Measurements from ENCODE around the gene FLNB. TPM values are rescaled to one million over a fixed set of nuclear protein-coding genes. Genes with fewer than 3 reads are reported as not detected.
A peak's percentile ranks its signal among the peaks of the same experiment; 100 is the strongest.

FLNB gene
- total RNA-seq, 2 experiments from 2014 or later = 23.1 to 26.0 TPM

- ChIA-PET POLR2A (no interaction called here), CTCF (interaction anchor here (1.4 kb wide), 1 partner anchor 20 kb away, joined by 3 read pairs; the partner anchor contains the start of gene FLNB)
- intact Hi-C loops (cut with micrococcal nuclease) = loop anchor here (2.0 kb wide), 1 partner anchor 19 kb away; the partner anchor contains the start of gene FLNB
- no peaks in the 10 kb centered on the region for H3K27me3 Mint-ChIP-seq
- no peak for DNase-seq
- H3K27ac Mint-ChIP-seq = no peak overlapping the region
- no peaks in the 10 kb centered on the region for H3K9me3 Mint-ChIP-seq
- no peaks in the 10 kb centered on the region for H3K36me3 Mint-ChIP-seq
- H3K4me3 Mint-ChIP-seq = no peak overlapping the region
- peaks cover 34% of the 10 kb centered on the region for H3K4me1 Mint-ChIP-seq (ENCODE audit: low read depth)
Observed at GRCh38 chr3:58027704-58028317, 19.6 kb downstream of the FLNB start.

GRCh38 chr3:58028902-58029301, 20.7 kb downstream of the FLNB start:
- intact Hi-C loops (cut with micrococcal nuclease) = no loop called here
- no peak overlapping the region for H3K27ac Mint-ChIP-seq
- ChIA-PET POLR2A (interaction anchor here (0.7 kb wide), 1 partner anchor 16 kb away, joined by 3 read pairs; no protein-coding TSS in a partner anchor), CTCF (interaction anchor here (1.4 kb wide), 1 partner anchor 21 kb away, joined by 3 read pairs; the partner anchor contains the start of gene FLNB)
- no peak overlapping the region for H3K4me3 Mint-ChIP-seq
- H3K36me3 Mint-ChIP-seq = no peaks in the 10 kb centered on the region
- H3K4me1 Mint-ChIP-seq (ENCODE audit: low read depth) = peaks cover 26% of the 10 kb centered on the region
- no peaks in the 10 kb centered on the region for H3K9me3 Mint-ChIP-seq
- no peaks in the 10 kb centered on the region for H3K27me3 Mint-ChIP-seq
- DNase-seq = no peak

- ChIA-PET CTCF (interaction anchor here (0.8 kb wide), 1 partner anchor 22 kb away, joined by 4 read pairs; the partner anchor contains the start of gene FLNB), POLR2A (no interaction called here)
- H3K27me3 Mint-ChIP-seq = no peaks in the 10 kb centered on the region
- no peak overlapping the region for H3K27ac Mint-ChIP-seq
- H3K4me3 Mint-ChIP-seq = no peak overlapping the region
- peaks cover 35% of the 10 kb centered on the region for H3K4me1 Mint-ChIP-seq (ENCODE audit: low read depth)
- H3K9me3 Mint-ChIP-seq = no peaks in the 10 kb centered on the region
- intact Hi-C loops (cut with micrococcal nuclease) = no loop called here
- DNase-seq = no peak
- H3K36me3 Mint-ChIP-seq = no peaks in the 10 kb centered on the region
Observed at GRCh38 chr3:58029842-58030584, 21.8 kb downstream of the FLNB start.

GRCh38 chr3:58032186-58032585, 24.0 kb downstream of the FLNB start:
- intact Hi-C loops (cut with micrococcal nuclease) = no loop called here
- DNase-seq = no peak
- Mint-ChIP-seq H3K4me3 (no peak overlapping the region), H3K4me1 (ENCODE audit: low read depth) (peaks cover 41% of the 10 kb centered on the region), H3K9me3 (no peaks in the 10 kb centered on the region), H3K36me3 (no peaks in the 10 kb centered on the region), H3K27me3 (no peaks in the 10 kb centered on the region), H3K27ac (no peak overlapping the region)
- POLR2A ChIA-PET = no interaction called here
- CTCF ChIA-PET = no interaction called here

DNA sequence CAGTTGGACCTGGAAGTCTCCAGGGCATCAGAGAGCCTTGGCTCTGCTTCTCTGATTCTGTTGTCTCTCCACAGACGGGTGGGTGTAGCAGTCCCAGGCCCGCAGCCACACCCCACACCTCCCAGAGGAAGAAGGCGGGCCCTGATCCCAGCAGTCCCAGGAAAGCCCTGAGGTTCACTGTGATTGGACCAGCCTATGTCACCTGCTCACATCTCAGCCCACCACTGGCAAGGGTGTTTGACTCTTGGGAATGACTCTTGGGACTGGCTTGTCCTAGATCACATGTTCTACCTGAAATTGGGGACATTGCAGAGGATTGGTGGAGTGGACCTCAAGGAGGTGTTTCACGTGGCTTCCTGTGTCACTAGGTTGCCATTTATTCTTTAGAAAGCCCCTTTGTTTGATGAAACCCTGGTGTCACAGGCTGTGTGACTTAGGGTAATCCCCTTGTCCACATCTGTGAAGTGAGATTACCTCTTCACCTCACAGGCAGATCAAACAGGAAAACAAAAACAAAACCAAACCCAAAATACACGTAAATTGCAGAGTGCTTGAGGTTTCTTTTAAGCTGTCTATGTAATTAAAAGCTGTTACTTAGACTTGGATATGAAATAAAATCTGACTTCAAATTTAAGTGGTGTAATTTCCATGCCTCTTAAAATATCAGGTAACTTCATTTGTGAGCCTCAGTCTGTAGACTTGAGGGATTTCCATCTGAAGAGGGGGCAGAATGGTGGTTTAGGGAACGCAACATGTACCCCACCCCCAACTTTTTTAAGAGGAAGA, 26.7 kb downstream of the FLNB start:
- peak overlapping the region; percentile 21 for H3K4me3 Mint-ChIP-seq
- H3K27ac Mint-ChIP-seq = peak overlapping the region; percentile 71
- H3K36me3 Mint-ChIP-seq = no peaks in the 10 kb centered on the region
- H3K27me3 Mint-ChIP-seq = no peaks in the 10 kb centered on the region
- no peaks in the 10 kb centered on the region for H3K9me3 Mint-ChIP-seq
- CTCF ChIA-PET = interaction anchor here (1.0 to 1.5 kb wide), 3 partner anchors 26 to 132 kb away, joined by 3 to 5 read pairs (median 3); no protein-coding TSS in a partner anchor
- peaks cover 37% of the 10 kb centered on the region for H3K4me1 Mint-ChIP-seq (ENCODE audit: low read depth)
- peak; percentile 64 for DNase-seq
- POLR2A ChIA-PET = interaction anchor here (0.9 to 1.2 kb wide), 2 partner anchors 9 to 17 kb away, joined by 3 read pairs; no protein-coding TSS in a partner anchor
- intact Hi-C loops (cut with micrococcal nuclease) = loop anchor here (1.0 to 2.0 kb wide), 3 partner anchors 13 to 78 kb away; no protein-coding TSS in a partner anchor

GRCh38 chr3:58035524-58036255, 27.5 kb downstream of the FLNB start:
- Mint-ChIP-seq H3K36me3 (no peaks in the 10 kb centered on the region), H3K4me3 (no peak overlapping the region), H3K27ac (peak overlapping the region; percentile 71), H3K4me1 (ENCODE audit: low read depth) (peaks cover 38% of the 10 kb centered on the region), H3K9me3 (no peaks in the 10 kb centered on the region), H3K27me3 (no peaks in the 10 kb centered on the region)
- no peak for DNase-seq
- POLR2A ChIA-PET = interaction anchor here (0.9 to 1.2 kb wide), 2 partner anchors 9 to 17 kb away, joined by 3 read pairs; no protein-coding TSS in a partner anchor
- intact Hi-C loops (cut with micrococcal nuclease) = loop anchor here (1.0 to 2.0 kb wide), 3 partner anchors 13 to 79 kb away; no protein-coding TSS in a partner anchor
- CTCF ChIA-PET = interaction anchor here (0.7 to 1.5 kb wide), 4 partner anchors 27 to 303 kb away, joined by 3 to 5 read pairs (median 3); no protein-coding TSS in a partner anchor

- H3K36me3 Mint-ChIP-seq = no peaks in the 10 kb centered on the region
- no peaks in the 10 kb centered on the region for H3K9me3 Mint-ChIP-seq
- no peak for DNase-seq
- CTCF ChIA-PET = interaction anchor here (0.7 to 1.5 kb wide), 2 partner anchors 131 to 302 kb away, joined by 3 to 5 read pairs; no protein-coding TSS in a partner anchor
- no peak overlapping the region for H3K27ac Mint-ChIP-seq
- H3K4me3 Mint-ChIP-seq = no peak overlapping the region
- no peaks in the 10 kb centered on the region for H3K27me3 Mint-ChIP-seq
- POLR2A ChIA-PET = no interaction called here
- intact Hi-C loops (cut with micrococcal nuclease) = no loop called here
- H3K4me1 Mint-ChIP-seq (ENCODE audit: low read depth) = peaks cover 44% of the 10 kb centered on the region
Observed at GRCh38 chr3:58036293-58037032, 28.2 kb downstream of the FLNB start.

DNA sequence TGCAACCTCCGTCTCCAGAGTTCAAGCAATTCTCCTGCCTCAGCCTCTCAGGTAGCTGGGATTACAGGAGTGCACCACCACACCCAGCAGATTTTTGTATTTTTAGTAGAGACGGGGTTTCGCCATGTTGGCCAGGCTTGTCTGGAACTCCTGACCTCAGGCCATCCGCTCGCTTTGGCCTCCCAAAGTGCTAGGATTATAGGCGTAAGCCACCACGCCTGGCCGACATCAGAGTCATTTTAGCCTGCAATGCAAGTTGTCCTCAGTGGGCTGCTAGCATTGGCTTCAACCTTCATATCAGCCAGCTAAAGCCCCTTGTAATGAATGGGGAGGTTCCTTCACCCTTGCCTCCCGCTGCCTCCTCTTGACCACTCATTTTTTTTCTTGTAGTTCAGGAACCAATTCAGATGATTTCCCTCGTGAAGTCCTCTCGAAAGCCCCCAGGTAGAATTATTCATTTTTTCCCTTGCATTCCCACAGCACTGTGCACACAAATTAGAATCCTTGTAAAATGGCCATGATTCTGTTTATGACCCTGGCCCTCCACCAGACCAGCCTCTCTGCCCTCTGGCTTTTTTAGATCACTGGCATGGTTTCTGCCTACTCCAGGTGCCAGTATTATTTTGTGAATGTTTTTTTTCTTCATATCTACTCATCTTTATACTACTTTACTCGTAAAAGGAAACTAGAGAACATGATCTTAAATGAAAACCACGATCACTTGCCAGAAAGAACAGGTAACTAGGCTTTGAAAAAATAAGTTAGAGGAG, 29.1 kb downstream of the FLNB start:
- CTCF ChIA-PET = no interaction called here

GRCh38 chr3:58038675-58039292, 30.6 kb downstream of the FLNB start:
- Mint-ChIP-seq H3K9me3 (no peaks in the 10 kb centered on the region), H3K36me3 (no peaks in the 10 kb centered on the region), H3K4me1 (ENCODE audit: low read depth) (peaks cover 53% of the 10 kb centered on the region), H3K4me3 (no peak overlapping the region), H3K27ac (no peak overlapping the region), H3K27me3 (no peaks in the 10 kb centered on the region)
- intact Hi-C loops (cut with micrococcal nuclease) = no loop called here
- ChIA-PET POLR2A (no interaction called here), CTCF (interaction anchor here (0.6 kb wide), 1 partner anchor 149 kb away, joined by 3 read pairs; no protein-coding TSS in a partner anchor)
- no peak for DNase-seq

More for the DNA sequence above, 29.1 kb downstream of the FLNB start:
- Mint-ChIP-seq H3K4me3 (no peak overlapping the region), H3K27ac (no peak overlapping the region), H3K9me3 (no peaks in the 10 kb centered on the region), H3K36me3 (no peaks in the 10 kb centered on the region), H3K4me1 (ENCODE audit: low read depth) (peaks cover 51% of the 10 kb centered on the region), H3K27me3 (no peaks in the 10 kb centered on the region)
- POLR2A ChIA-PET = no interaction called here
- intact Hi-C loops (cut with micrococcal nuclease) = no loop called here
- DNase-seq = no peak

GRCh38 chr3:58039601-58040000, 31.4 kb downstream of the FLNB start:
- CTCF ChIA-PET = interaction anchor here (0.6 to 1.0 kb wide), 2 partner anchors 21 to 148 kb away, joined by 3 read pairs; no protein-coding TSS in a partner anchor

More at GRCh38 chr3:58039601-58040000, 31.4 kb downstream of the FLNB start:
- intact Hi-C loops (cut with micrococcal nuclease) = no loop called here
- DNase-seq = no peak
- H3K27ac Mint-ChIP-seq = no peak overlapping the region
- H3K4me3 Mint-ChIP-seq = no peak overlapping the region
- H3K9me3 Mint-ChIP-seq = no peaks in the 10 kb centered on the region
- no peaks in the 10 kb centered on the region for H3K36me3 Mint-ChIP-seq
- POLR2A ChIA-PET = no interaction called here
- peaks cover 48% of the 10 kb centered on the region for H3K4me1 Mint-ChIP-seq (ENCODE audit: low read depth)
- no peaks in the 10 kb centered on the region for H3K27me3 Mint-ChIP-seq

Data from activated CD4-positive, alpha-beta memory T cell treated with anti-CD3 and anti-CD28 coated beads for 36 hours (primary cell).